ENCODE data around the gene CHRNA4.

CHRNA4 gene

GRCh38 chr20:63318391-63319163 is 42.6 kb downstream of the CHRNA4 start:
- DNase-seq = no peak

- DNase-seq = no peak
Measured at GRCh38 chr20:63317601-63318291, 43.4 kb downstream of the CHRNA4 start.

- no peak for DNase-seq
Measured at GRCh38 chr20:63317061-63317460, 44.1 kb downstream of the CHRNA4 start.

- no peak for DNase-seq
Measured at GRCh38 chr20:63316502-63316921, 44.6 kb downstream of the CHRNA4 start.

GRCh38 chr20:63315731-63316491 is 45.2 kb downstream of the CHRNA4 start:
- no peak for DNase-seq

GRCh38 chr20:63315240-63315689 is 45.9 kb downstream of the CHRNA4 start:
- DNase-seq = no peak

GRCh38 chr20:63314566-63315239 is 46.4 kb downstream of the CHRNA4 start:
- no peak for DNase-seq

- no peak for DNase-seq
Measured at GRCh38 chr20:63314015-63314471, 47.1 kb downstream of the CHRNA4 start.

GRCh38 chr20:63313349-63314014 is 47.7 kb downstream of the CHRNA4 start:
- no peak for DNase-seq

GRCh38 chr20:63312690-63313348 is 48.3 kb downstream of the CHRNA4 start:
- no peak for DNase-seq

- no peak for DNase-seq
Measured at GRCh38 chr20:63312273-63312672, 48.9 kb downstream of the CHRNA4 start.

- DNase-seq = no peak
Measured at GRCh38 chr20:63311833-63312243, 49.3 kb downstream of the CHRNA4 start.

GRCh38 chr20:63311186-63311832 is 49.8 kb downstream of the CHRNA4 start:
- DNase-seq = no peak

GRCh38 chr20:63310265-63310991 is 50.7 kb downstream of the CHRNA4 start:
- DNase-seq = no peak

GRCh38 chr20:63309261-63310071 is 51.7 kb downstream of the CHRNA4 start:
- DNase-seq = peak; percentile 14 to 24

GRCh38 chr20:63308218-63308911 is 52.8 kb downstream of the CHRNA4 start:
- no peak for DNase-seq

GRCh38 chr20:63307538-63308217 is 53.5 kb downstream of the CHRNA4 start:
- no peak for DNase-seq
